ENCODE data around the gene SOWAHD.
"Not testable (repeated sequence)": the region's sequence is repeated elsewhere in the genome, so short reads cannot be mapped to it uniquely, and the experiment has no call there.

SOWAHD gene, protein sequence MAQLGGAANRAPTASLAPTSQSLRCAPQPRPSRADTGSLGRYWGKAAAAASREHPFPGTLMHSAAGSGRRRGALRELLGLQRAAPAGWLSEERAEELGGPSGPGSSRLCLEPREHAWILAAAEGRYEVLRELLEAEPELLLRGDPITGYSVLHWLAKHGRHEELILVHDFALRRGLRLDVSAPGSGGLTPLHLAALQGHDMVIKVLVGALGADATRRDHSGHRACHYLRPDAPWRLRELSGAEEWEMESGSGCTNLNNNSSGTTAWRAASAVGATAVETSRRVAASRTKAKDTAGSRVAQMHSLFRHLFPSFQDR

GRCh38 chrX:119757979-119758730, at the start of gene SOWAHD:
Gene SOWAHD, plus strand, starts transcription at chrX:119758588. Its CDS starts 80 bp downstream, at chrX:119758668.
- peak; percentile 74 for DNase-seq

GRCh38 chrX:119708936-119709335, 49.5 kb upstream of the SOWAHD start:
- no peak for DNase-seq

DNA sequence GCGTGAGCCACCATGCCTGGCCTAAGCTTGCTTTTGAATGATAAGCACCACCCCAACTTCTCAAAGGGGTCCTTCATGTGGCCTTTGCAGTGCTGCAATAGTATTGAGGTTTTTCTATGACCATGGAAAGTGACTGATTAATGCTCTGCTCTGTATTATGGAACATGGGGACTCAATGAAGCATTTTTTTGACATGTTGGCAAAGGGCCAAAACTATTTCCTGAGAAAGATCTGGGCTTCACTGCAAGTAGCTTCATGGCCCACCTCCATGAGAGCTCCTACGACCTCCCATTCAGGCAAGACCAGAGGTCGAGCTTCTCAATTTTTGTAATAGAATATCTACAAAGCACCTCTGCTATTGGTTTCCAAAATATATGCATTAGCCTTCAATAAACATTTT, 48.8 kb upstream of the SOWAHD start:
- DNase-seq: no peak

GRCh38 chrX:119721487-119721886, 36.9 kb upstream of the SOWAHD start:
- no peak for DNase-seq

GRCh38 chrX:119721926-119722325, 36.5 kb upstream of the SOWAHD start:
- DNase-seq: no peak

- no peak for DNase-seq
Measured at GRCh38 chrX:119726900-119727555, 31.4 kb upstream of the SOWAHD start.

DNA sequence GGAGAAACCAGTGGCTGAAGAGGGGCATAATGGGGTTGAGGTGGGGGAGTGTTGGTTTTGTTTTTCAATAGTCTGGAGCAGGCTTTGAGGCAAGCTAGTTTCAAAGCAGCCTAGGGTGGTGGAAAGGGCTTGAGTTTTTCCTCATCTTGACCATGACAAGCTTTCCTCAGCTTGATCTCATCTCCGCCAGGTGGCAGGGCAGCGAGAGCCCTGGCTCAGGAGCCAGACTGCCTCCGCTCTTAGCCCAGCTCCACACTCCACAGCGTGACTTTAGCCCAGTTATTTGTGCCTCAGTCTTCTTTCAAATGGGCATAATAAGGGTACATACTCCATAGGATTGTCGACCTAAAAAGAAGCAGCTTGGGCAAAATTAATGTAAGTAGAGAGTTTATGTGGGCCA, 29.9 kb upstream of the SOWAHD start:
- no peak for DNase-seq

DNA sequence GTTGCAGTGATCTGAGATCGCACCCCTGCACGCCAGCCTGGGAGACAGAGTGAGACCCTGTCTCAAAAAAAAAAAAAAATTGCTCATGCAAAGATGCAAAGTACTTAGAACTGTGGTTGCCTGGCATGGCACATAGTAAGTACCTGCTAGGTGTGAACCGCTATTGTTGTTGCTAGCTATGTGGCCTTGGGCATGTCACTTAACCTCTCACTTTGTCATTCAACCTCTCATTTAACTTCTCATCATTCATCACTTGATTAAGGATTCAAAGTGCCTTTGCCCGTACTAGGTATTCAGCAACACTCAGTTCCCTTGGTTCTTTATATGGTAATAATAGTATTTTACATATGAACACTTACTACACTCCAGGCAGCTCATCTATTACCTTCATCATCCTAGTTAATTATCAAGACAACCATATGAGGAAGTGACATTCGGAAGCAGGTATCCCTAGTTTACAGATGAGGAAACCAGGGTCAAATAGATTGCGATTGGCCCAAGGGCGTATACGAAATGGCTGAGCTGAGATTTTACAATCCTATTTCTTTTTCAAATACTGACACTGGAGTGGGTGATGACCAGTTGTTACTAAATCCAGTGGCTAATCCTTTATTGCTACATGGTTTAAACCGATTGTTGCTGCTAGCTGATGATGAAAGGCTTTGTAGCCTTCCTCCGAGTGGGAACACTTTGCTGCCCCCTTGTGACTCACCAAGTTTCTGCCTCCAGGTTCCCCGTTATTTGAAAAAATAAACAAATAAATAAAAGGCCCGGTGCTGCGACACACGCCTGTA, 28.8 kb upstream of the SOWAHD start:
- DNase-seq: peak; percentile 83

GRCh38 chrX:119734897-119735339, 23.5 kb upstream of the SOWAHD start:
- DNase-seq: no peak

- DNase-seq: no peak
Measured at GRCh38 chrX:119735467-119735866, 22.9 kb upstream of the SOWAHD start.

- DNase-seq: no peak
Measured at GRCh38 chrX:119736206-119736764, 22.1 kb upstream of the SOWAHD start.

- no peak for DNase-seq
Measured at GRCh38 chrX:119738742-119739141, 19.6 kb upstream of the SOWAHD start.

GRCh38 chrX:119745283-119745848, 13.0 kb upstream of the SOWAHD start:
- DNase-seq: no peak

GRCh38 chrX:119750131-119750530, 8.3 kb upstream of the SOWAHD start:
- not testable (repeated sequence) for DNase-seq

GRCh38 chrX:119750751-119751150, 7.6 kb upstream of the SOWAHD start:
- DNase-seq: peak; percentile 22

DNA sequence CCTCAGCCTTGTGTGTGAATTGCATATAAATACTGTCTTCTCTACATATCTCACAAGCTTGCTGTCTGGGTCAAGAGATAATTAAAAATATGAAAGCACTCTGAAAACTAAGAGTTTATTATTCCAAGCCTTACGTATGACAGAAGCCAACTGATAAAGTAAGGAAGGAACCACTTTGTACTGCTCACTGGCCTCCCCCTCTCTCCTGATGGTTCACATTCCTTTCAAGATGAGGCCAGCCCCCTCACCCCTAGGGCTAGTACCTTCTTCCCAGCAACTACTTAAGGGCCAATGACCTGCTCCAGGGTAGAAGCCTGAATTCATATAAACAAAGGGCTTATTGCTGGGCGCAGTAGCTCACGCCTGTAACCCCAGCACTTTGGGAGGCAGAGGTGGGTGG, 5.4 kb upstream of the SOWAHD start:
- no peak for DNase-seq

- DNase-seq: peak; percentile 67
Measured at GRCh38 chrX:119753639-119754257, 4.6 kb upstream of the SOWAHD start.

- DNase-seq: peak; percentile 73
Measured at GRCh38 chrX:119755981-119756533, 2.3 kb upstream of the SOWAHD start.

- no peak for DNase-seq
Measured at GRCh38 chrX:119756926-119757635, 1.3 kb upstream of the SOWAHD start.

DNA sequence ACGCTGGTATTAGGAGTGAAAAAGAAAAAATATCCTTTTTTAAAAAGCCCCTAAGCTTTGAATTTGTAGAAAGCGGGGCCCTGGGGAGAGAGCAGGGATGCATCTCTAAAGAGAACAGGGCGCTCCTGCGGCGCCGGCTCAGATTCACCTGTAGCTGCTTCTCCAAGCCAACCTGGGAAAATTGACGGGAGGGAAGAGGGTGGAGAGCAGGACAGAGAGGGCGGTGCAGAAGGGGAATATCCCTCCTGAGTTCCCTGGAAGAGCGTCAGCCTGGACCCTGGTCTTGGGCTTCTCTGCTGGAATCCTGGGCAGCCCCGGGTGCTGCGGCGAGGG, 776 bp upstream of the SOWAHD start:
- DNase-seq: no peak

DNA sequence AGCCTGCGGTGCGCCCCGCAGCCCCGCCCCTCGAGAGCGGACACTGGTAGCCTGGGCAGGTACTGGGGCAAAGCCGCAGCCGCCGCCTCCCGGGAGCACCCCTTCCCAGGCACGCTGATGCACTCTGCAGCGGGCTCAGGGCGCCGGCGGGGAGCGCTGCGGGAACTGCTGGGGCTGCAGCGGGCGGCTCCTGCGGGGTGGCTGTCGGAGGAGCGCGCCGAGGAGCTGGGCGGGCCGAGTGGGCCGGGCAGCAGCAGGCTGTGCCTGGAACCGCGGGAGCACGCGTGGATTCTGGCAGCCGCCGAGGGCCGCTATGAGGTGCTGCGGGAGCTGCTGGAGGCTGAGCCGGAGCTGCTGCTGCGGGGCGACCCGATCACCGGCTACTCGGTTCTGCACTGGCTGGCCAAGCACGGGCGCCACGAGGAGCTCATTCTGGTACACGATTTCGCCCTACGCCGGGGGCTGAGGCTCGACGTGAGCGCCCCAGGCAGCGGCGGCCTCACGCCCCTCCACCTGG, 401 bp downstream of the SOWAHD start:
- peak; percentile 75 for DNase-seq
